Measurements from ENCODE around the gene SHKBP1.

Gene SHKBP1

GRCh38 chr19:40603071-40603388, 26.4 kb downstream of the SHKBP1 start:
- no peak for DNase-seq (ENCODE audit: low read depth)

GRCh38 chr19:40603389-40604170, 26.9 kb downstream of the SHKBP1 start:
- peak; percentile 95 for DNase-seq (ENCODE audit: low read depth)

- DNase-seq (ENCODE audit: low read depth) = no peak
Observed at GRCh38 chr19:40604171-40604646, 27.5 kb downstream of the SHKBP1 start.

GRCh38 chr19:40604647-40605215, 28.1 kb downstream of the SHKBP1 start:
- DNase-seq (ENCODE audit: low read depth) = no peak

GRCh38 chr19:40605216-40605971, 28.7 kb downstream of the SHKBP1 start:
- peak; percentile 70 for DNase-seq (ENCODE audit: low read depth)

- no peak for DNase-seq (ENCODE audit: low read depth)
Observed at GRCh38 chr19:40607311-40608239, 30.9 kb downstream of the SHKBP1 start.

GRCh38 chr19:40608240-40608621, 31.6 kb downstream of the SHKBP1 start:
- DNase-seq (ENCODE audit: low read depth) = no peak

GRCh38 chr19:40608957-40609356, 32.3 kb downstream of the SHKBP1 start:
- DNase-seq (ENCODE audit: low read depth) = no peak

GRCh38 chr19:40609561-40610395, 33.1 kb downstream of the SHKBP1 start:
- peak; percentile 85 for DNase-seq (ENCODE audit: low read depth)

- no peak for DNase-seq (ENCODE audit: low read depth)
Observed at GRCh38 chr19:40610396-40611064, 33.9 kb downstream of the SHKBP1 start.

GRCh38 chr19:40611096-40611495, 34.4 kb downstream of the SHKBP1 start:
- no peak for DNase-seq (ENCODE audit: low read depth)

- DNase-seq (ENCODE audit: low read depth) = no peak
Observed at GRCh38 chr19:40611900-40612698, 35.4 kb downstream of the SHKBP1 start.

GRCh38 chr19:40612831-40613689, 36.4 kb downstream of the SHKBP1 start:
- peak; percentile 70 for DNase-seq (ENCODE audit: low read depth)

GRCh38 chr19:40613690-40614621, 37.3 kb downstream of the SHKBP1 start:
- DNase-seq (ENCODE audit: low read depth) = peak; percentile 93

- peak; percentile 98 for DNase-seq (ENCODE audit: low read depth)
Observed at GRCh38 chr19:40614622-40615411, 38.1 kb downstream of the SHKBP1 start.

- DNase-seq (ENCODE audit: low read depth) = no peak
Observed at GRCh38 chr19:40616178-40616577, 39.5 kb downstream of the SHKBP1 start.

- no peak for DNase-seq (ENCODE audit: low read depth)
Observed at GRCh38 chr19:40616941-40617340, 40.3 kb downstream of the SHKBP1 start.
